ENCODE results near the gene ACAP3.

Gene ACAP3

DNA sequence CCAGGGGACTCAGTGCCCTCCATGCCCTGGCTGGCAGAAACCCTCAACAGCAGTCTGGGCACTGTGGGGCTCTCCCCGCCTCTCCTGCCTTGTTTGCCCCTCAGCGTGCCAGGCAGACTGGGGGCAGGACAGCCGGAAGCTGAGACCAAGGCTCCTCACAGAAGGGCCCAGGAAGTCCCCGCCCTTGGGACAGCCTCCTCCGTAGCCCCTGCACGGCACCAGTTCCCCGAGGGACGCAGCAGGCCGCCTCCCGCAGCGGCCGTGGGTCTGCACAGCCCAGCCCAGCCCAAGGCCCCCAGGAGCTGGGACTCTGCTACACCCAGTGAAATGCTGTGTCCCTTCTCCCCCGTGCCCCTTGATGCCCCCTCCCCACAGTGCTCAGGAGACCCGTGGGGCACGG is 20.5 kb upstream of the ACAP3 start:
- no peak overlapping the region for H3K27ac Mint-ChIP-seq
- H3K4me1 Mint-ChIP-seq (ENCODE audit: low read depth): peaks cover 11% of the 10 kb centered on the region
- no peak overlapping the region for H3K4me3 Mint-ChIP-seq
- H3K27me3 Mint-ChIP-seq (ENCODE audit: low read depth): no peaks in the 10 kb centered on the region
- H3K9me3 Mint-ChIP-seq: no peaks in the 10 kb centered on the region
- peaks cover 3% of the 10 kb centered on the region for H3K36me3 Mint-ChIP-seq (ENCODE audit: low read depth)

DNA sequence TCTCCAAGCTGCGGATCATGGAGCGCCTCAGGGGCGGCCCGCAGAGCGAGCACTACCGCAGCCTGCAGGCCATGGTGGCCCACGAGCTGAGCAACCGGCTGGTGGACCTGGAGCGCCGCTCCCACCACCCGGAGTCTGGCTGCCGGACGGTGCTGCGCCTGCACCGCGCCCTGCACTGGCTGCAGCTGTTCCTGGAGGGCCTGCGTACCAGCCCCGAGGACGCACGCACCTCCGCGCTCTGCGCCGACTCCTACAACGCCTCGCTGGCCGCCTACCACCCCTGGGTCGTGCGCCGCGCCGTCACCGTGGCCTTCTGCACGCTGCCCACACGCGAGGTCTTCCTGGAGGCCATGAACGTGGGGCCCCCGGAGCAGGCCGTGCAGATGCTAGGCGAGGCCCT is 19.6 kb upstream of the ACAP3 start:
- peaks cover 4% of the 10 kb centered on the region for H3K36me3 Mint-ChIP-seq (ENCODE audit: low read depth)
- no peaks in the 10 kb centered on the region for H3K27me3 Mint-ChIP-seq (ENCODE audit: low read depth)
- no peak overlapping the region for H3K4me3 Mint-ChIP-seq
- H3K27ac Mint-ChIP-seq: peak overlapping the region; percentile 36
- H3K9me3 Mint-ChIP-seq: no peaks in the 10 kb centered on the region
- peaks cover 16% of the 10 kb centered on the region for H3K4me1 Mint-ChIP-seq (ENCODE audit: low read depth)

DNA sequence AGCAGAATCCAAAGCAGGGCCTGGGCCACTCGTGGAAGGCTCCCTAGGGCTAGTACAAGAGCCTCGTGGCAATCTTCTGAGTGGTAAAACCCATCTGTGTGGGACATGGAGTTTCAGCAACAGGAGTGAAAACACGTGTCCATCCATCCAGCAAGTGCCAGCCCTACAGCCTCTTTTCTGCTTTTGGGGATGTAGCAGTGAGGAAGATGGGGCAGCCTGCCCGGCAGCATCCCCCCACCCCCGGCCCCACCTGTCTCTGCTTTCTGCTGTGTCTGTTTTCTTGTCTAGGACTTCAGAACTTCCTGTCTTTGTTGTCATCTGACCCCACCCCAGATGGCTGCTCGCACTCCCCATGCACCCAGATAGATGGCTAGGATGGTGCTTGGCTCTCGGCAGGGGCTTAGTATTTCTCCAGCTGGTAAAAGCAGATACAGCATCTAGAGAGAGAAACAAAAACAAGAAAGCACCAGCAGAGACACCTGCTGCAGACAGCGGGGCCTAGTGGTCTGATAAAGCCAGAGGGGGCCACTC is 18.4 kb upstream of the ACAP3 start:
- H3K4me3 Mint-ChIP-seq: peak overlapping the region; percentile 83
- H3K27ac Mint-ChIP-seq: peak overlapping the region; percentile 80
- peaks cover 6% of the 10 kb centered on the region for H3K36me3 Mint-ChIP-seq (ENCODE audit: low read depth)
- no peaks in the 10 kb centered on the region for H3K9me3 Mint-ChIP-seq
- H3K4me1 Mint-ChIP-seq (ENCODE audit: low read depth): peaks cover 21% of the 10 kb centered on the region
- no peaks in the 10 kb centered on the region for H3K27me3 Mint-ChIP-seq (ENCODE audit: low read depth)

DNA sequence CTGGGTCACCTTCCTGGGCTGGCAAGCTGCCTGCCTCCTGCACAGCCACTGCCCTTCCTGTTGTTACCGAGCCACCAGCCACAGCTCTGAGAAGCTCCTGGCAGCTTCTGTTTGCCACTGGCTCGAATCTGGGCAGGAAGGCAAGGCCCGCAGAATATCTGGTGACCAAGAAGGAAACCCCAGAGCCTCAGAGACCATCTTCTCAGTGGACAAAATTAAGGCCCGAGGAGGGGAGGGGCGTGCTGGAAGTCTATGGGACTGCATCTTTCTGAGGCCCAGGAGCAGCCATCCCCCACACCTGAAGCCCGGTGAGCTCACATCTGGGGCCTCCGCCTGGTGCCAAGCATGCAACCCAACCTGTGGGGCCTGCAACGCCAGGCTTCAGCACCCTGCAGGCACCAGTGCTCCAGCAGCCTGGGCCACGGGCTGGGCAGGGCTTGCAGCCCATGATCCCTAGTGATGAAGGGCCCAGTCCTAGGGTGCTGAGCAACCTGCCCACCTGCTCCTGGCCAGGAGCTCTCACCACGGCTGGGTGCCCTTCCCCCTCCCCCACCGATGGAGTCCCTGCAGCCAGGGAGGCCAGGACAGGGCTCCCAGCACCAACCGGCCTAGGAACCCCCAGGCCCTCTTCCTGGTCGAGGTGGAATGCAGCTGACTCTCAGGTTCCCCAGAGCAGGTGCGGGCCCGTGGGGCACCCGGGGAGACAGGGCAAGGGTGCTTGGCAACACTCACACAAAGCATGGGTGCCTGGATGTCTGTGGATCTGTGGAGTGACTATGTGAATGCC is 17.8 kb upstream of the ACAP3 start:
- H3K27me3 Mint-ChIP-seq (ENCODE audit: low read depth): no peaks in the 10 kb centered on the region
- no peaks in the 10 kb centered on the region for H3K9me3 Mint-ChIP-seq
- H3K4me1 Mint-ChIP-seq (ENCODE audit: low read depth): peaks cover 21% of the 10 kb centered on the region
- H3K27ac Mint-ChIP-seq: peak overlapping the region; percentile 80
- peak overlapping the region; percentile 83 for H3K4me3 Mint-ChIP-seq
- peaks cover 6% of the 10 kb centered on the region for H3K36me3 Mint-ChIP-seq (ENCODE audit: low read depth)

DNA sequence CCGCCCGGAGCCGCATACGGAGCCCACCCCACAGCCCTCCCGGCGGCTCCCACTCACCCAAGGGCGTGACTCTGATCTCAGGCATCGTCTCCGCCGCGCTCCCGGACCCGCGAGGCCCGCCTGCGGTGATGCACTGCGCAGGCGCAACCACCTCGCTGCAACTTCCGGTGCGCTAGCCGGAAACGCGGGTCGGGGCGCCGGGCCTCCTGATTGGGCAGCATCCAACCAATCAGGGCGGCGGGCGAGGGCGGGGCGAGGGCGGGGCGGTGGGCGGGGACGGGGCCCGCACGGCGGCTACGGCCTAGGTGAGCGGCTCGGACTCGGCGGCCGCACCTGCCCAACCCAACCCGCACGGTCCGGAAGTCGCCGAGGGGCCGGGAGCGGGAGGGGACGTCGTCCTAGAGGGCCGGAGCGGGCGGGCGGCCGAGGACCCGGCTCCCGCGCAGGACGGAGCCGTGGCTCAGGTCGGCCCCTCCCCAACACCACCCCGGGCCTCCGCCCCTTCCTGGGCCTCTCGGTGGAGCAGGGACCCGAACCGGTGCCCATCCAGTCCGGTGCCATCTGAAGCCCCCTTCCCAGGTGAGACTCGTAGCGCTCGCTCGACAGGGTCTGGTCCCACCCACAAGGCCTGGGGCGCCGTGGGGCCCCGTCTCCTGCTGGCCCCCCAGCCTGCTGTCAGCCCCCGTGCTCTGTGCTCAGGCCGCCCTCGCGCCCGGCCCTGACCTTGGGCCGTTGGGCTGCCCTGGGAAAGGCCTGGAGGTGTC is 17.0 kb upstream of the ACAP3 start, which contains the start of the genes CPTP and INTS11:
Gene CPTP, plus strand, starts transcription at position 279 of the 764 bp plus-strand sequence. CDS start 2,109 bp downstream, outside the sequence.
Gene INTS11, minus strand, starts transcription at position 137 of the 764 bp plus-strand sequence. Its CDS starts 52 bp downstream, at position 85.
- peaks cover 6% of the 10 kb centered on the region for H3K36me3 Mint-ChIP-seq (ENCODE audit: low read depth)
- H3K4me1 Mint-ChIP-seq (ENCODE audit: low read depth): peaks cover 20% of the 10 kb centered on the region
- no peaks in the 10 kb centered on the region for H3K27me3 Mint-ChIP-seq (ENCODE audit: low read depth)
- H3K9me3 Mint-ChIP-seq: no peaks in the 10 kb centered on the region
- peak within 1 kb of the TSS; percentile 92 for H3K27ac Mint-ChIP-seq
- H3K4me3 Mint-ChIP-seq: peak within 1 kb of the TSS; percentile 91

DNA sequence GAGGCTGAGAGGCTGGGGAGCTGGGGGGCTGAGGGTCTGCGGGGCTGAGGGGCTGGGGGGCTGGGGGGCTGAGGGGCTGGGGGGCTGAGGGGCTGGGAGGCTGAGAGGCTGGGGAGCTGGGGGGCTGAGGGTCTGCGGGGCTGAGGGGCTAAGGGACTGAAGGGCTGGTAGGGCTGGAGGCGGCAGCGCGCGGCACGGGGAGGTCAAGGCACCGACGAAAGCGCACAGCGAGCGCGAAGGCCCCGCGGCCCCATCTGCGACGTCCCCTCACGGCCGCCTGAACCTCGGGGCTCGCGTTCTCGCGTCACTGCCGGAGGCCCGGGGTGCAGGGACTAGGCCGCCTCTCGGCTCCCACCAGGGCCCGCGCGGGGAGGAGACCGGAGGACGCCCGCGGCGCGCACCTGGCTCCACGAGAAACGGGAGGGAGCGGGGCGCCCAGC is 16.4 kb upstream of the ACAP3 start:
- peaks cover 6% of the 10 kb centered on the region for H3K36me3 Mint-ChIP-seq (ENCODE audit: low read depth)
- H3K9me3 Mint-ChIP-seq: no peaks in the 10 kb centered on the region
- H3K4me3 Mint-ChIP-seq: peak overlapping the region; percentile 91
- H3K27ac Mint-ChIP-seq: no peak overlapping the region
- H3K27me3 Mint-ChIP-seq (ENCODE audit: low read depth): no peaks in the 10 kb centered on the region
- peaks cover 20% of the 10 kb centered on the region for H3K4me1 Mint-ChIP-seq (ENCODE audit: low read depth)

DNA sequence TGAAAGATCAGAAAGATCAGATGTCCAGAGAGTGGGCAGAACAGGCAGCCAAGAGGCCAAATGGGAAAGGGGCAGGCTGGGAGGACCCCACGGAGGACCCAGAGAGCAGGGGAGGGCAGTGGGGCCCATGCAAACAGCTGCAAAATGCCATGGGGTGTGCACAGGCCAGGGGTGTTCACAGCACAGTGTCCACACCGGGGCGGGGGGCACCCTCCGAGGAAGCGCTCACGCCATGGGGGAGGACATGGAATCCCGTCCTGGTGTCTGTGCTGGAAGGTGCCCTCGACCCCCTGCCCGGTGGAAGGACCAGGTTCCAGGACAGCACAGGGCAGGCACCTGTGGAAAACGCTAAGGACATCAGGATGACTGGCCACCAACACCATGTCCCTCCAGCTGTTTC is 15.2 kb upstream of the ACAP3 start:
- Mint-ChIP-seq H3K4me1 (ENCODE audit: low read depth) (peaks cover 20% of the 10 kb centered on the region), H3K4me3 (peak overlapping the region; percentile 85), H3K27ac (peak overlapping the region; percentile 67), H3K36me3 (ENCODE audit: low read depth) (peaks cover 6% of the 10 kb centered on the region), H3K27me3 (ENCODE audit: low read depth) (no peaks in the 10 kb centered on the region), H3K9me3 (no peaks in the 10 kb centered on the region)

DNA sequence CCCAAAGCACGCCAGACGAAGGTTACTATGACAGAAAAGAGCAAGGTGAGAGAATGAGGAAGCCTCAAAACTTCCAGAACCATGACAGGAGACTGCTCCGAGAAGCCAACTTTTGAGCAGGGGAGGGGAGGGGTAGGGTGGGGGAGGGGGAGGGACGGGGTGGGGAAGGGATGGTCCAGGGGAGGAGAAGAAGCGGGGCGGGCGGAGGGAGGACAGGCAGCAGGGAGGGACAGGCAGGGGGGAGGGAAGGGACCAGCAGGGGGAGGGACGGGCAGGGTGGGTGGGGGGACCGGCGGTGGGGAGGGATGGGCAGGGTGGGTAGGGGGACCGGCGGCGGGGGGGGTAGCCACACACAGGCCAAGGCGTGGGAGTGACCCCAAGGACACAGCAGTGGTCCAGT is 14.7 kb upstream of the ACAP3 start:
- Mint-ChIP-seq H3K4me3 (peak overlapping the region; percentile 79), H3K9me3 (no peaks in the 10 kb centered on the region), H3K27me3 (ENCODE audit: low read depth) (no peaks in the 10 kb centered on the region), H3K4me1 (ENCODE audit: low read depth) (peaks cover 20% of the 10 kb centered on the region), H3K27ac (peak overlapping the region; percentile 78), H3K36me3 (ENCODE audit: low read depth) (peaks cover 8% of the 10 kb centered on the region)

DNA sequence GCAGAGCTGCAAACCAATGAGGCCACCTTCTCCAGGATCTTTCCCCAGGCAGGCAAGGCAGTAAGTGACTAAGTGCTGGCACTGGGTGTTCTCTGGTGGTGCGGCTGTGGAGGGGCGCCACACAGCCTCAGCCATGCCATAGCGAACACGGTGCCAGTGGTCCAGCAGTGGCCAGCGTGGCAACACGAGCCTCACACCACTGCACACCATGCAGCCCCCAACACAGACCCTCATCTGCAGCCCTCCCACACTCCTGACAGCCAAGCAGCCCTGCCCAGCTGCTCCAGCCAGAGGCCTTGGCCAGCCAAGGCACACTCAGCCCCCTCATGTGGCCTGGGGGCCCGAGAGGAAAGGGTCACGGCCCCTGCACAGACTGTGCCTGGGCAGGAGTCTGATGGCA is 13.7 kb upstream of the ACAP3 start:
- Mint-ChIP-seq H3K27me3 (ENCODE audit: low read depth) (no peaks in the 10 kb centered on the region), H3K9me3 (no peaks in the 10 kb centered on the region), H3K36me3 (ENCODE audit: low read depth) (peaks cover 11% of the 10 kb centered on the region), H3K4me3 (no peak overlapping the region), H3K27ac (no peak overlapping the region), H3K4me1 (ENCODE audit: low read depth) (peaks cover 20% of the 10 kb centered on the region)

DNA sequence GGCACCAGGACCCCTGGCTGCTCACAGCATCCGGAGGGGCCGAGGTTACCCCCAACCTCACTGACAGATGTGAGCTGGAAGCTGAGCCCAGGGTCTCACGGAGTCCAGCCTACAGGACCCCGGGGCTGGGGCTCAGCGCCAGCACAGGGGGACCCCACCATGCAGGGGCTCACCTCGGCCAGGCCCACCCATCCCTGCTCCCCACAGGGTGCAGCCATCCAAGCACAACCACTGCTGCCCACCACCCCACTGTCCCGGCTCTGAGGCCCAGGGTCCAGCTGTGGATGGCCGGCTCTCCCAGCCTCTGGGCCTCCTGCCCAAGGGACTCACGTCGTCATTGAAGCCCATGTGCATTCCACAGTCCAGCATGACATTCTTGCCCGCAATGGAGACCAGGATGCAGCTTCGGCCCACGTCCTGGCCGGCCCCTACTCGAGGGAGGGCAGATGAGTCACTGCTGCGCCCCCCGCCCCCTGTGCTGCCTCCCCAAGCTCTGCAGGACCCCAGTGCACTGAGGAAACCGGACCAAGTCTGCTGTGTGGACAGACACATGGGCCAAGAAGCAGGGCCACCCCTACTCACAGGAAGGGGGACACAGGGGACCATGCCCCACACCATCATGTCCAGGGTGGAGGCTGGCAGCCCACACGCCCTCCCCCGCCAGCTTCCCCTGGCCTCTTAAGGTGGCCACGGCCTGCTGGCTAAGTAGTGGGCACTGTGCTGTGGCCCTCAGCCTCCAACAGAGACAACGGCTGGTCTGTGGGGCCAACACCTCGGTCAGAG is 13.1 kb upstream of the ACAP3 start:
- Mint-ChIP-seq H3K27ac (no peak overlapping the region), H3K4me1 (ENCODE audit: low read depth) (peaks cover 15% of the 10 kb centered on the region), H3K27me3 (ENCODE audit: low read depth) (no peaks in the 10 kb centered on the region), H3K36me3 (ENCODE audit: low read depth) (peaks cover 11% of the 10 kb centered on the region), H3K9me3 (no peaks in the 10 kb centered on the region), H3K4me3 (no peak overlapping the region)

DNA sequence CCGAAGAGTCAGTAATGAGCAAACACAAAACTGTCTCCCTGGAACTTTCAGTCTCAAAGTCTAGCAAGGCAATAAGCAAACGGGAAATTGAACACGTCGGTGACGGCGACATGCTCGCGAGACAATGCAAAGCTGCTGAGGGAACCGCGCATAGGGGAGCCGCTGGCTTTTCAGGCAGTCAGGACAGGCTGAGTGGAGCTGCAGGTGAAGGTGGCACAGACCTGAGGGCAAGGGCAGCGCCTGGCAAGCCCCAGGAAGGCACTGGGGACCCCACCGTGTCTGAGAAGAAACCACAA is 11.9 kb upstream of the ACAP3 start:
- Mint-ChIP-seq H3K27ac (no peak overlapping the region), H3K36me3 (ENCODE audit: low read depth) (peaks cover 11% of the 10 kb centered on the region), H3K4me1 (ENCODE audit: low read depth) (peaks cover 15% of the 10 kb centered on the region), H3K4me3 (no peak overlapping the region), H3K27me3 (ENCODE audit: low read depth) (no peaks in the 10 kb centered on the region), H3K9me3 (no peaks in the 10 kb centered on the region)

DNA sequence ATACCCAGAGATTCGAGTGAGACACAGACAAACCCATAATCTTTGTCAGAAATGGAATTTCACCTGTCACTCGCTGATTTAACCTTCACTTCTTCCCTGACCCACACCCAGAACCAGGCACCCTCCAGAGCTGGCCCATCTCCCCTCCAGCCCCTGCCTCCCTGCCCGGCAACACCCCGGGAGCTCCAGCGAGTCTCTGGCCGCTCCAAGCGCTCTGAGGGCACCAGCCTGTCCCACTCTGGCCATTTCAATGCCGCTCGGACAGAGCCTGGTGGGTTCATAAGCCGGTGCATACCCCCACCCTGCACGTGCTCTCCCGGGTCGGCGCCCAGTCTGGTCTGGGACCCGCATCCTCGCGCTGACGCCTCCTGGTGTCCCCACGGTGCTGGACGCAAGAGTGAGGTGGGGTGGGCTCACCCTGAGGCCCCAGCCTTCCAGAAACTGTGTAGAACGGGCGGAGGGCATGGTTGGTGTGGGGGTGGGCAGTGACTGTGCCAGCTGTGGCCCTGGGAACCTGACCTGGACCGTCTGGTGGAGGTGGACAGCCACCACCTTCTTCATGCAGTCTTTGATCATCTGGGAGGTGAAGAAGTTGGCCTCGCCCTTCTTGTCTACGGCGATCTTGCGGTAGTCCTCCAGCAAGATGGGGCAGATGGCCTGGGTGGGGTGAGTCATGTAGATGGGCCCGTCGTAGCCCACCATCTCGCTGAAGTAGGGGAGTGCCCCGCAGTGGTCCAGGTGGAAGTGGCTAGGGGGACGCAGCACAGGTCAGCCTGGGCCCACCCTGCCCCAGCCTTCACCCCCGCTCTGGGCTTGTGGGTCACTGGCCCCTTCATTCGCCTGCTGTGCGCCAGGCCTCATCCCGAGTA is 11.3 kb upstream of the ACAP3 start:
- peaks cover 15% of the 10 kb centered on the region for H3K4me1 Mint-ChIP-seq (ENCODE audit: low read depth)
- no peak overlapping the region for H3K4me3 Mint-ChIP-seq
- no peaks in the 10 kb centered on the region for H3K9me3 Mint-ChIP-seq
- H3K27me3 Mint-ChIP-seq (ENCODE audit: low read depth): no peaks in the 10 kb centered on the region
- peaks cover 11% of the 10 kb centered on the region for H3K36me3 Mint-ChIP-seq (ENCODE audit: low read depth)
- no peak overlapping the region for H3K27ac Mint-ChIP-seq

DNA sequence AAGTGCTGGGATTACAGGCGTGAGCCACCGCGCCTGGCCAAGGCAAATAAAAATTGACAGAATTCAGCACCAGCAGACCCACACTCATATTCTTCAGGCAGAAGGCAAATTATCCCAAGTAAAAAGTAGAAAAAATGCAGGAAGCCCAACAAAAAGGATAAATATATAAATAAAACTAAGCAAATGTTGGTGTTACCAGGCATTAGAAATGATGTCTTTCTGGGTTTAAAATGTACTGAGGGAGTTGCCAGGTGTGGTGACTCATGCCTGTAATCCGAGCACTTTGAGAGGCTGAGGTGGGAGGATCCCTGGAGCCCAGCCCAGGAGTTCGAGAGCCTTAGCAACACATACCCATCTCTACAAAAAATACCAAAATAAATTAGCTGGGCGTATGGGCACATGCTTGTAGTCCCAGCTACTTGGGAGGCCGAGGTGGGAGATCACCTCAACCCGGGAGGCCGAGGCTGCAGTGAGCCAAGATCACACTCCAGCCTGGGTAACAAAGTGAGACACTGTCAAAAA is 10.5 kb upstream of the ACAP3 start:
- Mint-ChIP-seq H3K27ac (no peak overlapping the region), H3K9me3 (no peaks in the 10 kb centered on the region), H3K27me3 (ENCODE audit: low read depth) (no peaks in the 10 kb centered on the region), H3K4me3 (no peak overlapping the region), H3K4me1 (ENCODE audit: low read depth) (peaks cover 11% of the 10 kb centered on the region), H3K36me3 (ENCODE audit: low read depth) (peaks cover 12% of the 10 kb centered on the region)
